Measurements from ENCODE around the gene RIMOC1. TPM values are rescaled to one million over a fixed set of nuclear protein-coding genes. Genes with fewer than 3 reads are reported as not detected.

Gene RIMOC1
- total RNA-seq, 1 donor from 2014 or later, result 25.1 TPM

- Histone ChIP-seq H3K4me1 (peaks cover 14% of the 10 kb centered on the region), H3K4me3 (peak within 1 kb of the TSS; percentile 79), H3K27me3 (ENCODE audit: low read depth) (no peaks in the 10 kb centered on the region), H3K9me3 (no peaks in the 10 kb centered on the region), H3K36me3 (peaks cover 21% of the 10 kb centered on the region), H3K27ac (peak within 1 kb of the TSS; percentile 95)
- peak; percentile 77 for TF ChIP-seq CTCF (IDR thresholded peaks at IDR 0.05)
- DNase-seq (peak; percentile 94), ATAC-seq (peak; percentile 99 to 100)
- intact Hi-C loops (cut with DNase I), result no loop called here
Measured at GRCh38 chr5:41924872-41925554, 20.9 kb downstream of the RIMOC1 start, which contains the start of gene FBXO4. Gene FBXO4, plus strand, starts transcription at chr5:41925281. Its CDS starts 29 bp downstream, at chr5:41925310.

GRCh38 chr5:41925555-41925951 is 21.4 kb downstream of the RIMOC1 start:
- no peaks in the 10 kb centered on the region for H3K27me3 ChIP-seq (ENCODE audit: low read depth)
- peaks cover 14% of the 10 kb centered on the region for H3K4me1 ChIP-seq
- H3K36me3 ChIP-seq, result peaks cover 16% of the 10 kb centered on the region
- intact Hi-C loops (cut with DNase I), result no loop called here
- H3K27ac ChIP-seq, result peak overlapping the region; percentile 95
- no peak for TF ChIP-seq CTCF (IDR thresholded peaks at IDR 0.05)
- peak overlapping the region; percentile 79 for H3K4me3 ChIP-seq
- DNase-seq, result no peak
- no peaks in the 10 kb centered on the region for H3K9me3 ChIP-seq
- no peak for ATAC-seq

GRCh38 chr5:41927604-41928003 is 23.5 kb downstream of the RIMOC1 start:
- intact Hi-C loops (cut with DNase I), result no loop called here
- peaks cover 14% of the 10 kb centered on the region for H3K4me1 ChIP-seq
- H3K27me3 ChIP-seq (ENCODE audit: low read depth), result no peaks in the 10 kb centered on the region
- DNase-seq, result no peak
- no peak overlapping the region for H3K4me3 ChIP-seq
- H3K27ac ChIP-seq, result no peak overlapping the region
- no peaks in the 10 kb centered on the region for H3K9me3 ChIP-seq
- H3K36me3 ChIP-seq, result peaks cover 6% of the 10 kb centered on the region
- ATAC-seq, result no peak
- TF ChIP-seq CTCF (IDR thresholded peaks at IDR 0.05), result no peak

DNA sequence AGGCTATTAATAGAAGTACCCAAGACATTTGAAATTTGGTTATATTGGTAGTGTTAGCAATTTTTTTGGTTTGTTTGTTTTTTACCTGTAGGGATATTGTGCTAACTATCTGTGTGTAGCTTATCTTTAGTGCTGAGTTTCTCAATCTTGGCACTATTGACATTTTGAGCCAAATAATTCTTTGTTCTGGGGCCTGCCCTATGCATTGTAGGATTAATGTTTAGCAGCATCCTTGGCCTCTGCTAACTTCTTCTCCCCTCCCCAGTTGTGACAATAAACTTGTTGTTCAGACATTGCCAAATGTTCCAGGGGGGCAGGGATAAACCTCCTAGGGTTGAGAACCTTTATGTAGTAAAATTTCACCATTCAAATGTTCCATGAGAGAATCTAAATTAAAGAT is 24.9 kb downstream of the RIMOC1 start:
- ATAC-seq (no peak), DNase-seq (no peak)
- peaks cover 14% of the 10 kb centered on the region for H3K4me1 ChIP-seq
- H3K4me3 ChIP-seq, result no peak overlapping the region
- no peak for TF ChIP-seq CTCF (IDR thresholded peaks at IDR 0.05)
- H3K27ac ChIP-seq, result no peak overlapping the region
- H3K9me3 ChIP-seq, result no peaks in the 10 kb centered on the region
- intact Hi-C loops (cut with DNase I), result no loop called here
- H3K27me3 ChIP-seq (ENCODE audit: low read depth), result no peaks in the 10 kb centered on the region
- H3K36me3 ChIP-seq, result peaks cover 8% of the 10 kb centered on the region

DNA sequence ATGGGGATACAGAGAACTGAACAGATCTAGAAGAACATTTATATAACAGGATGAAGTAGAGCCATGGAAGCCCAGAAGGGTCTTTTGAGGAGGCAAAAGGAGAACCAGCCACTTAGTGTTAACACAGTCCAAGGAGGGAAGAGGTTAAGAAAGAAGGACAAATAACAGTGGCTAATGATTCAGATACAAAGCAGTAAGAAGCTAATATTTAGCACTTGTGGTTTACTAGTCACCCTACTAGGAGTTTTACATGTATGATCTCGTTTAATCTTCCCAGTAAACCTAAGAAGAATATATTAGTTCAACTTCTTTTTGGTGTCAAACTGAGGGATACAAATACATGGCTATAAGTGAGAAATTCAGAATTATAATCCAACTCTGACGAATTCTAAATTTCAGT is 28.6 kb downstream of the RIMOC1 start:
- Histone ChIP-seq H3K27me3 (ENCODE audit: low read depth) (no peaks in the 10 kb centered on the region), H3K4me3 (no peak overlapping the region), H3K27ac (no peak overlapping the region), H3K36me3 (peaks cover 28% of the 10 kb centered on the region), H3K9me3 (no peaks in the 10 kb centered on the region), H3K4me1 (no peaks in the 10 kb centered on the region)
- no peak for TF ChIP-seq CTCF (IDR thresholded peaks at IDR 0.05)
- DNase-seq (no peak), ATAC-seq (no peak)
- intact Hi-C loops (cut with DNase I), result no loop called here
